ENCODE data around the gene FLVCR2. TPM values are rescaled to one million over a fixed set of nuclear protein-coding genes. Genes with fewer than 3 reads are reported as not detected.
A peak's percentile ranks its signal among the peaks of the same experiment; 100 is the strongest.

Gene FLVCR2
- total and polyA plus RNA-seq, 3 donors from 2014 or later, result 38.5 to 49.6 (median 45.0) TPM

GRCh38 chr14:75547552-75548250 lies 30.7 kb upstream of the FLVCR2 start:
- no peak overlapping the region for H3K4me3 ChIP-seq
- intact Hi-C loops (cut with DNase I; ENCODE audit: low total_unique reads), result no loop called here
- WGBS, 2 donors, result 78 to 89% methylated on average over 9 to 11 of the region's 11 CpGs
- no peaks in the 10 kb centered on the region for H3K4me1 ChIP-seq
- H3K27ac ChIP-seq, result no peak overlapping the region
- no peaks in the 10 kb centered on the region for H3K27me3 ChIP-seq
- no peaks in the 10 kb centered on the region for H3K36me3 ChIP-seq (ENCODE audit: low read depth, missing control alignments)
- H3K9me3 ChIP-seq, result no peaks in the 10 kb centered on the region
- DNase-seq, result no peak
- TF ChIP-seq CTCF (IDR thresholded peaks at IDR 0.05) (no peak), POLR2A (IDR thresholded peaks at IDR 0.05) (no peak)

- no peak for TF ChIP-seq CTCF (IDR thresholded peaks at IDR 0.05)
- TF ChIP-seq POLR2A (IDR thresholded peaks at IDR 0.05), result no peak
- intact Hi-C loops (cut with DNase I; ENCODE audit: low total_unique reads), result no loop called here
- WGBS, 2 donors, result 49 to 63% methylated on average over 6 to 7 of the region's 7 CpGs
Measured at GRCh38 chr14:75548544-75548943, 29.9 kb upstream of the FLVCR2 start.

GRCh38 chr14:75549169-75549568 lies 29.3 kb upstream of the FLVCR2 start:
- no peaks in the 10 kb centered on the region for H3K4me1 ChIP-seq
- H3K4me3 ChIP-seq, result no peak overlapping the region
- H3K27ac ChIP-seq, result no peak overlapping the region
- intact Hi-C loops (cut with DNase I; ENCODE audit: low total_unique reads), result no loop called here
- no peak for DNase-seq
- H3K9me3 ChIP-seq, result no peaks in the 10 kb centered on the region
- no peaks in the 10 kb centered on the region for H3K27me3 ChIP-seq
- WGBS, 2 donors, result 75 to 92% methylated on average over 5 of the region's 5 CpGs
- H3K36me3 ChIP-seq (ENCODE audit: low read depth, missing control alignments), result no peaks in the 10 kb centered on the region
- TF ChIP-seq CTCF (IDR thresholded peaks at IDR 0.05) (no peak), POLR2A (IDR thresholded peaks at IDR 0.05) (no peak)

More at GRCh38 chr14:75548544-75548943, 29.9 kb upstream of the FLVCR2 start:
- H3K9me3 ChIP-seq, result no peaks in the 10 kb centered on the region
- no peak overlapping the region for H3K27ac ChIP-seq
- no peaks in the 10 kb centered on the region for H3K27me3 ChIP-seq
- H3K4me3 ChIP-seq, result no peak overlapping the region
- DNase-seq, result peak; percentile 72
- H3K36me3 ChIP-seq (ENCODE audit: low read depth, missing control alignments), result no peaks in the 10 kb centered on the region
- H3K4me1 ChIP-seq, result no peaks in the 10 kb centered on the region

- H3K4me1 ChIP-seq, result no peaks in the 10 kb centered on the region
- no peak for DNase-seq
- H3K36me3 ChIP-seq (ENCODE audit: low read depth, missing control alignments), result no peaks in the 10 kb centered on the region
- H3K9me3 ChIP-seq, result no peaks in the 10 kb centered on the region
- H3K27me3 ChIP-seq, result no peaks in the 10 kb centered on the region
- no peak overlapping the region for H3K4me3 ChIP-seq
- 89 to 91% methylated on average over 7 of the region's 7 CpGs for WGBS, 2 donors
- TF ChIP-seq POLR2A (IDR thresholded peaks at IDR 0.05) (no peak), CTCF (IDR thresholded peaks at IDR 0.05) (no peak)
- intact Hi-C loops (cut with DNase I; ENCODE audit: low total_unique reads), result no loop called here
- no peak overlapping the region for H3K27ac ChIP-seq
Measured at GRCh38 chr14:75551021-75551420, 27.4 kb upstream of the FLVCR2 start.

GRCh38 chr14:75553157-75553556 lies 25.3 kb upstream of the FLVCR2 start:
- Histone ChIP-seq H3K27me3 (no peaks in the 10 kb centered on the region), H3K4me3 (no peak overlapping the region), H3K9me3 (no peaks in the 10 kb centered on the region), H3K27ac (no peak overlapping the region), H3K4me1 (no peaks in the 10 kb centered on the region), H3K36me3 (ENCODE audit: low read depth, missing control alignments) (no peaks in the 10 kb centered on the region)
- TF ChIP-seq POLR2A (IDR thresholded peaks at IDR 0.05), result no peak
- TF ChIP-seq CTCF (IDR thresholded peaks at IDR 0.05), result no peak
- 96 to 99% methylated on average over 6 of the region's 6 CpGs for WGBS, 2 donors
- intact Hi-C loops (cut with DNase I; ENCODE audit: low total_unique reads), result no loop called here
- DNase-seq, result no peak
